OCI-LY3 (cell line): ENCODE measurements around the gene SPCS2.

Source experiments
- H2AFZ ChIP-seq: fragments of 200-600, 300-600 bp; shearing (Covaris generic); 2 replicates; pipeline ENCODE4 v1.6.0; 2014; ENCODE audit warnings: antibody characterized with exemption, low read depth, low read length
- H3K27ac ChIP-seq: fragments of 200-600, 300-600 bp; sonication (generic); 2 replicates; pipeline ENCODE4 v1.5.1; 2014; ENCODE audit warnings: mild to moderate bottlenecking, low read length, moderate library complexity, mixed read lengths
- H3K27me3 ChIP-seq: fragments of 200-600, 300-600 bp; sonication (generic); 2 replicates; pipeline ENCODE4 v1.6.1; 2014; ENCODE audit warnings: low read depth, low read length, mixed read lengths
- H3K36me3 ChIP-seq: fragments of 200-600, 300-600 bp; sonication (generic); replicated peaks from 2 replicates; pipeline ENCODE3; 2014; ENCODE audit warnings: low read depth, low read length, mixed read lengths
- H3K4me1 ChIP-seq: fragments of 300-600, 200-600 bp; sonication (generic); 2 replicates; pipeline ENCODE4 v1.6.1; 2014; ENCODE audit warnings: low read length, mixed read lengths
- H3K4me2 ChIP-seq: fragments of 200-600, 300-600 bp; sonication (generic); 2 replicates; pipeline ENCODE4 v1.6.1; 2014; ENCODE audit warnings: low read length, mixed read lengths
- H3K4me3 ChIP-seq: fragments of 300-600, 200-600 bp; sonication (generic); 2 replicates; pipeline ENCODE4 v1.5.1; 2014; ENCODE audit warnings: antibody characterized with exemption, mild to moderate bottlenecking, low read length, moderate library complexity
- H3K79me2 ChIP-seq: fragments of 300-600, 200-600 bp; shearing (Covaris generic); 2 replicates; pipeline ENCODE4 v1.6.1; 2014; ENCODE audit warnings: mild to moderate bottlenecking, low read length, mixed read lengths
- H3K9ac ChIP-seq: fragments of 300-600, 200-600 bp; shearing (Covaris generic); 2 replicates; pipeline ENCODE4 v1.6.0; 2014; ENCODE audit warnings: mild to moderate bottlenecking, low read length, moderate library complexity
- H3K9me3 ChIP-seq: fragments of 200-600, 300-600 bp; shearing (Covaris generic); 2 replicates; pipeline ENCODE4 v1.6.1; 2014; ENCODE audit warnings: low read length, mixed read lengths; ENCODE audit not compliant: insufficient read depth
- H4K20me1 ChIP-seq: fragments of 200-600, 300-600 bp; sonication (generic); 2 replicates; pipeline ENCODE4 v1.6.1; 2016; ENCODE audit warnings: low read length, mixed read lengths; ENCODE audit not compliant: insufficient read depth
- CTCF ChIP-seq: fragments of 200-600, 300-600 bp; sonication (generic); IDR thresholded peaks from 2 replicates; pipeline ENCODE4 v1.5.1; 2014; ENCODE audit warnings: antibody characterized with exemption, low read length, low read depth
- EZH2phosphoT487 ChIP-seq: fragments of 200-600 bp; shearing (Covaris generic); IDR thresholded peaks from 2 replicates; pipeline ENCODE4 v1.6.1; 2018; ENCODE audit warnings: antibody characterized with exemption, mixed run types, low read depth

Gene SPCS2

GRCh38 chr11:74971424-74971823 lies 22.4 kb downstream of the SPCS2 start:
- no peaks in the 10 kb centered on the region for H3K4me1 ChIP-seq
- H3K27ac ChIP-seq = no peak overlapping the region
- no peaks in the 10 kb centered on the region for H3K27me3 ChIP-seq
- no peak overlapping the region for H2AFZ ChIP-seq
- no peak overlapping the region for H3K4me2 ChIP-seq
- no peak overlapping the region for H3K4me3 ChIP-seq
- H3K36me3 ChIP-seq = peaks cover 70% of the 10 kb centered on the region
- H3K9ac ChIP-seq = no peak overlapping the region
- H3K9me3 ChIP-seq = no peaks in the 10 kb centered on the region
- H3K79me2 ChIP-seq = peaks cover 40% of the 10 kb centered on the region
- TF ChIP-seq EZH2phosphoT487 = no peak
- no peak for TF ChIP-seq CTCF
- peaks cover 33% of the 10 kb centered on the region for H4K20me1 ChIP-seq

- TF ChIP-seq EZH2phosphoT487 (no peak), CTCF (no peak)
- Histone ChIP-seq H3K27me3 (no peaks in the 10 kb centered on the region), H3K36me3 (peaks cover 67% of the 10 kb centered on the region), H3K9me3 (no peaks in the 10 kb centered on the region), H2AFZ (no peak overlapping the region), H3K9ac (no peak overlapping the region), H3K79me2 (peaks cover 4% of the 10 kb centered on the region; the same call in 1 of the 2 replicates), H3K27ac (no peak overlapping the region), H3K4me3 (no peak overlapping the region), H4K20me1 (peaks cover 18% of the 10 kb centered on the region), H3K4me2 (no peak overlapping the region), H3K4me1 (peaks cover 3% of the 10 kb centered on the region; the same call in 1 of the 2 replicates)
Observed at GRCh38 chr11:74978041-74978440, 29.0 kb downstream of the SPCS2 start.

- no peaks in the 10 kb centered on the region for H3K27me3 ChIP-seq
- no peak overlapping the region for H2AFZ ChIP-seq
- peaks cover 6% of the 10 kb centered on the region for H3K4me1 ChIP-seq
- H3K4me2 ChIP-seq = no peak overlapping the region
- H3K79me2 ChIP-seq = no peaks in the 10 kb centered on the region
- no peak overlapping the region for H3K9ac ChIP-seq
- H3K36me3 ChIP-seq = peaks cover 44% of the 10 kb centered on the region
- no peak overlapping the region for H3K4me3 ChIP-seq
- H4K20me1 ChIP-seq = peaks cover 5% of the 10 kb centered on the region
- H3K9me3 ChIP-seq = no peaks in the 10 kb centered on the region
- H3K27ac ChIP-seq = no peak overlapping the region
- no peak for TF ChIP-seq CTCF
- TF ChIP-seq EZH2phosphoT487 = no peak
Observed at GRCh38 chr11:74980634-74981033, 31.6 kb downstream of the SPCS2 start.

- Histone ChIP-seq H3K4me3 (no peak overlapping the region), H2AFZ (no peak overlapping the region), H3K79me2 (no peaks in the 10 kb centered on the region), H3K9me3 (no peaks in the 10 kb centered on the region), H3K4me1 (peaks cover 6% of the 10 kb centered on the region), H4K20me1 (peaks cover 5% of the 10 kb centered on the region), H3K9ac (no peak overlapping the region), H3K27ac (no peak overlapping the region), H3K27me3 (no peaks in the 10 kb centered on the region), H3K4me2 (no peak overlapping the region), H3K36me3 (peaks cover 33% of the 10 kb centered on the region)
- TF ChIP-seq CTCF (no peak), EZH2phosphoT487 (no peak)
Observed at GRCh38 chr11:74981888-74982287, 32.8 kb downstream of the SPCS2 start.
